GM18858 (cell line): ENCODE results near the gene PHTF1.
"Not testable (repeated sequence)": the region's sequence is repeated elsewhere in the genome, so short reads cannot be mapped to it uniquely, and the experiment has no call there.

Experiments
- ATAC-seq: cut with Tn5 transposase; IDR thresholded peaks from one replicate; pipeline ENCODE4 v1.9.1; 2021; ENCODE audit not compliant: unreplicated experiment

The PHTF1 gene

DNA sequence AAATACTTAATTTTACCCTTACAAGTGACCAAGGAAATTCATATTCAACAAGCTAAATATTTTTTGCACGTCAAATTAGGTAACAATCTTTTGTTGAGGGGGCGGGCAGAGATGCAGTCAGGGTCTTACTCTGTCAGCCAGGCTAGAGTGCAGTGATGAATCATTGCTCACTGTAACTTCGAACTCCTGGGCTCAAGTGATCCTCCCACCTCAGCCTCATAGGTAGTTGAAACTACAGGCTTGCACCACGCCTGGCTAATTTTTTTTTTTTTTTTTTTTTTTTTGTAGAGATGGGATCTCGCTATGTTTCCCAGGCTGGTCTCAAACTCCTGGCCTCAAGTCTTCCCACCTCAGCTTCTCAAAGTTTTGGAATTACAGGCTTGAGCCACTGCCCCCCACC, 26.5 kb downstream of the PHTF1 start:
- ATAC-seq, result no peak

GRCh38 chr1:113721010-113721409, 38.3 kb downstream of the PHTF1 start:
- ATAC-seq, result no peak

DNA sequence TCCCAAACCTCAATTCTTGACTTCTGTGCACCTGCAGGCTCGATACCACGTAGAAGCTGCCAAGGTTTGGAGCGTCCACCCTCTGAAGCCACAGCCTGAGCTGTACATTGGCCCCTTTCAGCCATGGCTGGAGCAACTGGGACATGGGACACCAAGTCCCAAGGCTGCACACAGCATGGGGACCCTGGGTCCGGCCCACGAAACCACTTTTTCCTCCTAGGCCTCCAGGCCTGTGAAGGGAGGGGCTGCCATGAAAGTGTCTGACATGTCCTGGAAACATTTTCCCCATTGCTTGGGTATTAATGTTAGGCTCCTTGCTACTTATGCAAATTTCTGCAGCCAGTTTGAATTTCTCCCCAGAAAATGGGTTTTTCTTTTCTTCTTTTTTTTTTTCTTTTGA, 40.7 kb downstream of the PHTF1 start:
- not testable (repeated sequence) for ATAC-seq

- not testable (repeated sequence) for ATAC-seq
Observed at GRCh38 chr1:113717506-113717905, 41.8 kb downstream of the PHTF1 start.

DNA sequence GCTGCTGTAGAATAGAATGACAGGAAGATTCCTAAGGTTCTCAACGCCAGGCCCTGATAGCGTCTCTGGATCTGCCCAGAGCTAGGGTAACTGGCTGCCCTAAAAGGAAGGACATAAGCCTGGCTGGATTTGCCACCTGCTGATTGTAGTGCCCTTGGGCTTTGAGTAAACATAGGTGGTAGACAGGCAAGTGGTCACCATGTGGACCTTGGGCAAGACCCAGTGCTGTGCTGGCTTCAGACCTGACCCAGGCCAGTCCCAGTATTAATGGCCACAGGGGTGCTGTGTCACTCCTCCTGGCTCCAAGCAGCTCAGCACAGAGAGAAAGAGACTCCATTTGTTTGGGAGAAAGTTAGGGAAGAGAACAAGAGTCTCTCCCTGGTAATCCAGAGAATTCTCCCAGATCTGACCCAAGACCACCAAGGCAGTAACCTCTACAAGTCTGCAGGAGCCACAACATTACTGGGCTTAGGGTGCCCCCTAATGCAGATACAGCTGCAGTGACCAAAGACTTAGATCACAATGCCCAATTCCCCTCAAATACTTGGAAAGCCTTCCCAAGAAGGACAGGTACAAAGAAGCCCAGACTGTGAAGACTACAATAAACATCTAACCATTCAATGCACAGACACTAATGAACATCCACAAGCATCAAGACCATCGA, 44.5 kb downstream of the PHTF1 start:
- ATAC-seq, result no peak

GRCh38 chr1:113701429-113701828, 57.9 kb downstream of the PHTF1 start:
- no peak for ATAC-seq

DNA sequence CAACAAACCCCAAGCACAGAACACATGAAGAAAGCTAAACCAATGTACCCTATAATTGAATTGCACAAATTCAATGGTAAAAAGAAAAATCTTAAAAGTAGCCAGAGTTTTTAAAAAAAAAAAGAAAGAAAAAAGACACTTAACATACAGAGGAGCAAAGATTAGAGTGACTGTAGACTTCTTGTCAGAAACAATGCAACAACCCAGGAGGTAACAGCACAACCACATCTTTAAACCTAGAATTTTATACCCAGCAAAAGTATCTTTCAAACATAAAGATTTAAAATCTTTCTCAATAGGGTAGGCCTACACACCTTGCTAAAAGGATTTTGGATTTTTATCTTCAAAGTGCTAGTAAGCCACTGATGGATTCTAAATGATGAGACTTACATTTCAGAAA, 64.4 kb downstream of the PHTF1 start:
- no peak for ATAC-seq

GRCh38 chr1:113692824-113693431, 66.4 kb downstream of the PHTF1 start:
- no peak for ATAC-seq

DNA sequence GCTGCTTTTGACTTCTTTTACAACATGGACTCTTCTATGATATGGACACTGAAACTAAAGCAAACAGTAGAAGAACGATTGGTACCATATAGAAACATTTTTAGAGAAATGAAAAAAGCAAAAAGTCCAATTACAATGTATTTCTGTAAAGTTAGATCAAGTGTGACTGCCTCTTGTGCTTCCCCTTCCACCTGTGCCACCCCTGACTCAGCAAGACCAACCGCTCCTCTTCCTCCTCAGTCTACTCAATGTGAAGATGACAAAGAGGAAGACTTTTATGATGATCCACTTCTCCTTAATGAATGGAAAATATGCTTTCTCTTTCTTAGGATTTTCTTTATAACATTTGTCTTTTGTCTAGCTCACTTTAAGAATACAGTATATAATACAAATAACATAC, 66.9 kb downstream of the PHTF1 start:
- no peak for ATAC-seq

DNA sequence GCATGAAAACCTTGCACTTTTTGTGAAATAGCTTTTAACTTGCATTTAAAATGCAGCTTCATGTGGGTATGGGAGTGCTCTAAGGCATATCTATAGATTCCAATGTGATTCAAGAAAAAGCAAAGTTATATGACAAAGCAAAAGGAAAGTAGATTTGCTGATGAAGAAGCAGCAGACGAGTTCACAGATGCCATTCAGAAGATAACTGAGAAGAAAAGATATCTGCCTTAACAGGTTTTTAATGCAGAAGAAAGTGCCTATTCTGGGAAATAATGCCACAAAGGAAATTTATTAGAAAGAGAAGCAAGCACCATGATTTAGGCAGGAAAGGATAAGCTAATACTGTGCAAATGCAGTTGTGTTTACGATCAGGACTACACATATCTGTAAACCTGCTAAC, 68.1 kb downstream of the PHTF1 start:
- ATAC-seq, result no peak

GRCh38 chr1:113686891-113687618, 72.2 kb downstream of the PHTF1 start:
- no peak for ATAC-seq

DNA sequence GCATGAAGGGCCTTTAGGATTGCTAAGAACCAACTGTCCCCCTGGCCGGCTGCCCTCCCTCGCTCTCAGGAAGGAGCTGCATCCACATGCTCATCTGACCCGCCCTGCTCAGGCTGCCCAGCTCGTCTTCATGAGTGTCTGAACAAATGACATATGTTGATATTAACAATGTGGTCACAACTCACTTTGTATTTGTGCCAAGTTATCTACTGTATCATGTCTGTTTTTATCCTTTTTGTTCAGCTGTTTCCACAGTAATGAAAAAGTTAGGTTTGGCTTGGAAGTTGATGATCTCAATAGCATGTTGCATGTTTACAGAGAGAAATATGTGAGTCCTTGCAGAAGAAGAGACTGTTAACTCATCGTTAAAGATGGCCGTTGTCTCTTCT, 75.1 kb downstream of the PHTF1 start:
- ATAC-seq, result no peak

DNA sequence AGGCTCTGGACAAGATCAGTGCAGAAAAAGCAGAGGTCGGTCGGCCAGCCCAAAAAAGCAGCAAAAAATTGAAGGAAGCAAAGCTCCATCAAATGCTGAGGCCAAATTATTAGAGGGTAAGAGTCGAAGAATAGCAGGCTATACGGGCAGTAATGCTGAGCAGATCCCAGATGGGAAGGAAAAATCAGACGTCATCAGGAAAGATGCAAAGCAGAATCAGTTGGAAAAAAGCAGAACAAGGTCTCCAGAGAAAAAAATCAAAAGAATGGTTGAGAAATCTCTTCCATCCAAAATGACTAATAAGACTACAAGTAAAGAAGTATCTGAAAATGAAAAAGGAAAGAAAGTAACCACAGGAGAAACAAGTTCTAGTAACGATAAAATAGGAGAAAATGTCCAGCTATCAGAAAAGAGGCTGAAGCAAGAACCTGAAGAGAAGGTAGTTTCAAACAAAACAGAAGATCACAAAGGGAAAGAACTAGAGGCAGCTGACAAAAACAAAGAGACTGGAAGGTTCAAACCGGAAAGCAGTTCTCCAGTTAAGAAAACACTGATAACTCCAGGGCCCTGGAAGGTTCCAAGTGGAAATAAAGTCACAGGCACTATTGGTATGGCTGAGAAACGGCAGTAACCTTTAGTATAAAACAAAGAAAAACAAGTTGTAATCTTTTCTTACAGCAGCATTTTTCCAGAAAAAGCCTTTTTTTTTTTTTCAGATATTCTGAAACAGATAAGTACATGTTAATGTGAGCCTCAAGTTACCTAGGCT, 75.7 kb downstream of the PHTF1 start:
- no peak for ATAC-seq

DNA sequence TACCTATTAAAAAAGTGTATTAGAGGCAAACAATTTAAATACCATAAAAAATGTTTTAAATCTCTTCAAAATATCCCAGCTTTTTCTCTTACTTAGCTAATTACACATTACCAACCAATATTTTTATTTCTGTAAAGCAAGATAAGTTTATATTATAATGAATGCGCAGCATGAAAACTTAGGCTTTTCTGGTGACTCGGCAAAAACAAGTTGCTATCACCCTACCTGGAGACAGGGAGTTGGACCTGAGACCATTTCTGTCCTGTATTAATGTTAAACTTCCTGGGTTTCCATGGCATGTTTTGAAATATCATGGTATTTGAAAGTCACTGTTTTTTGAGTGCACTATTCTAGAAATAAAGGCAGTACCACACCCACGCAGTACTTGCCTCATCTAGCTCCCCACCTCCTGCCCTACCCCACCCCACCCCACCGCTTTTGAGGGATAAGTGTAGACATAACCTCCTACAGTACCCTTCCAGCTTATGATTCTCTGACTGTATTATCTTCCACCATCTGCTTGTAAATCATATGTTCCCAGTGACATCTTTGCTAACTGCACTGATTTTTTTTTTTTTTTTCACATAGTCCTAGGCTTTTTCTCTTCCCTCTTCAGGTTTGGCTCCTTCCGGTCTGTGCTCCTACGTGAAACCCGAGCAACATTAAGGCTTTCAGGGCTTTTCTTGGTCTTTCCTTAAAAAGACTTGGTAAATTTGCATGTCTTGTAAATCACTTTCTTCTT, 77.5 kb downstream of the PHTF1 start:
- ATAC-seq, result no peak

DNA sequence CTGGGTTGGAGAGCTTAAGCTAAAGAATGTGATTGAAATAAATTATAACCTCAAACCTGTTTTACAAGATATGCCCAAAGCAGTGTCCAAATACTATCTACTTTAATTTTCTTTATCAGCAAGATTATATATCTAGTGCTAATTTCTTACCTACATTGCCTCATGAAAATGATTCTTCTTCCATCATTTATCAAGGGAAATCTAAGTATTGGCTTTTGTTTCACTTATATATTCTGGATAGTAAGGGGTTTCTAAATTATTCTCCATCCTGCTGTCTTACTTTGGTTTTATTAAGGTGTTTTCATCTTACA, 81.2 kb downstream of the PHTF1 start:
- no peak for ATAC-seq

DNA sequence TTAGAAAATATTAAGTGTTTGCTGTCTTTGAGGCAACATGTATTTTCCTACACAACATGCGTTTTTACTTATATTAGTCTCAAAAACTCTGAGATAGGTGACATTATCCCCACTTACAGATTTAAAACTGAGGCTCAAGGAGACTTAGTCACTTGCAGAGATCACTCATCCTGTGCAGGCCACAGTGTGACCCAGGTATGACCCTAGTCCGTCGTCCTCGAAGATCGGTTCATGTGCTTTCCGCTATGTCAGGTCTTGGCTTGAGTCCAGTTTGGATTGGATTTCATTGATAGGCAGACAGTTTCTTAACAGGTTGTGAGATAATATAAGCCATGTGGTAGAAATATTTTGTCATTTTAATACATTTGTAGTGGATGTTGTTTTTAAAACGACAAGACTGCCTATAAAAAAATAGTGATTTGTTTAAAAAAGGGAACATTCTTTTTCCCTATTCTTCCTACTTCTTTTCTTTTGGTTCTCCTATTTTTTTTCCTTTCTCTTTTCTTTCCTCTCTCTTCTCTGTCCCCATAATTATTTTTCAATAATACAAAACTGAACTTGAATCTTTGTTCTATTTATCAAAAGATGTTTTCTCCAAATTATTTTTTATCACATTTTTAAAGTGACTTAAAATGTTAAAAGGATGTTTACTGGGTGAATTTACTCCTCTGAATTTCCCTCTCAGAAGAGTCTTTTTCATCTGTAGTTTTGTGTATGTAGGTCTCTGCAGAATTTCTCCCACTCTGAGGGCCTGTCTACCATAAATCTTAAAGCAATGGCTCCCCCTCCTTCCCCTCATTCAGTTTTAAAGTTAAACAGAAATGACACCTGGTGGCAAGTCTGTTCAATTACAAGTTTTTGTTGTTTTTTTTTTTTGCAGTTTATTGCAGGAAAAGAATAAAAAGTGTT, 81.8 kb downstream of the PHTF1 start:
- no peak for ATAC-seq

GRCh38 chr1:113676524-113676923, 82.8 kb downstream of the PHTF1 start:
- ATAC-seq, result no peak

- no peak for ATAC-seq
Observed at GRCh38 chr1:113675302-113675701, 84.0 kb downstream of the PHTF1 start.

DNA sequence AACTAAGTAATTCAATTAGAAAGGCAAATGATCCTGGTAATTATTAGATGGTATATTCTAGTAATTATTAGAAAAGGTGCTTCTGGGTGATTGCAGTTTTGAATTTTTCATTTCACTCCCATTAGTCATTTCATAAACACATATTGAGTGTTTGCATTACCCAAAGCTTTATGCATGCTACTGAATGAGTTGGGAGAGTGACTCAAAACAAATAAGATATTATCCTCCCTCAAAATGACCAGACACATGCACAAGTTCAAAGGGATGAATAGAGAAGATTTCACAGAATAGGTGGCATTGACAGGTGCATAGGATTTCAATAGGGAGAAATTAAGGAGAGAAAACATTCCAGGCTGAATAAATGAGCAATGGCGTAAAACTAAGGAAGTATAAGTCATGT, 84.7 kb downstream of the PHTF1 start:
- ATAC-seq, result no peak

GRCh38 chr1:113672491-113672890, 86.8 kb downstream of the PHTF1 start:
- no peak for ATAC-seq
